GM18519 (cell line): Measurements from ENCODE around the gene CNTRL.
"Not testable (repeated sequence)": the region's sequence is repeated elsewhere in the genome, so short reads cannot be mapped to it uniquely, and the experiment has no call there.

Experiments used
- ATAC-seq: cut with Tn5 transposase; IDR thresholded peaks from one replicate; pipeline ENCODE4 v1.9.1; 2021; ENCODE audit warnings: mild to moderate bottlenecking, moderate library complexity; ENCODE audit not compliant: unreplicated experiment, low FRiP score

The CNTRL gene

GRCh38 chr9:121178676-121179372 lies 104.1 kb downstream of the CNTRL start:
- ATAC-seq, result no peak

DNA sequence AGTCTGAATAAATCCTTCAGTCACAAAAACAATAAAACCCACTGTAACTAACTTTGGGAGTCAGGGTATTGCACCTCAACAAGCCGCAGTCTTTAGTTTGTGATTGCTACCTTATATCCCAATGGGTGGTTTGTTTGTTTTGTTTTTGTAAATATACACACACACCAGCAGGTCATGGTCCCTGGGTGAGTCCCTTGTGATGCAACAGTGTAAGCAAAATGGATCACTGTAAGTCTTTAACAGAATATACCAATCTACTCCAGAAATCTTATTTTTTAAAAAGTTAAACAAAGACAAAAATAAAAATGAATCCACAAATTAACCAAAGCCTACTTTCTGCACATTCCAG lies 104.6 kb downstream of the CNTRL start:
- ATAC-seq, result not testable (repeated sequence)

DNA sequence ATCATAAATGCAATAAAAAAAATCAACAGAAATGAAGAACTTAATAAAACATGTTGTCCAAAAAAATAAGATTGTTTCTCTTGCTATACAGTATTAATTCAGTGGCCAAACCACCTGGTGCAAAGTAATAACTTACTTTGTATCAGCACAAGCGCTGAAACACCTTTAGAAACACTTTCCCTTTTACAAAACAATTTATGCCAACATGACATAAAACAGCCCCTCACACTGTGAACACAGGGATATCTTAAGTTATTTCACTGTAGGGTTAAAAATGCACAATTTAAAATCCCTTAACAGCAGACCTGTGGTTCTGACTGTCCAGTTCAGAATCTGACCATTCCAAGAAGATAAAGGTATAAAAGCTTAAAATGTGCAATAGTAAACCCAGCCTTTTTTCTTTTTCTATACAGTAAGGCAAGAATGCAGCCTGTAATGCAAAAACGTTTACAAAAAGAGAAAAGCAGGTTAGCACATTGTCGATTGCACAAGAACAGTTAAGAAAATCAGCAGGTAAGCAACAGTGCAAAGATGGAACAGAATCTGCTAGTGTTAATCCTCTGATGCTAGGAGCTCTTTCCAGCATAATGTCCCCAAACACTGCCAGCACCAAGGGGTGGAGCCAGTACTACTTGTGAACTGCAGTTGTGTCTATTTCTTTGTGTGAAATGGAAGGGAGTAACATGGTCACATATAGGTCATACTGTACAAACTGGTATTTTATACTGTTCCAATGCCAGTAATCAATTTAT lies 105.4 kb downstream of the CNTRL start:
- no peak for ATAC-seq

- no peak for ATAC-seq
Measured at GRCh38 chr9:121182101-121182836, 107.5 kb downstream of the CNTRL start.

DNA sequence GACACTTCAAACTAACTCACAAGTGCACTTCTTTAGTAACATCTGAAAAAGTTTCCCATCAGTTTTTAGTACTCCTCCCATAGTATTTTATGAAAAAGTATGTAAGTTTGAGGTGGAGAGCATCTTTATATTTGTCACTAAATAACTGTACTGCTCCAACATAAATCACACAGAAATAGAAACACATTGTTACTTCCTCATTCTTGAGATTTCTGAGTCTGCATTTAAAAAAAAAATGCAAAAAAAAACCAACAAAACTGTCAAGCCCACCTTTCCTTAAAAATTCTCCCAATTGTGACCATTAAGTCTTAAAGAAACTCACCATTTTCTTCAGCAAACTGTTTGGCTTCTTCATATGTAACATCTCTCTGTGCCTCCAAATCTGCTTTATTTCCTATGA lies 108.2 kb downstream of the CNTRL start:
- no peak for ATAC-seq

DNA sequence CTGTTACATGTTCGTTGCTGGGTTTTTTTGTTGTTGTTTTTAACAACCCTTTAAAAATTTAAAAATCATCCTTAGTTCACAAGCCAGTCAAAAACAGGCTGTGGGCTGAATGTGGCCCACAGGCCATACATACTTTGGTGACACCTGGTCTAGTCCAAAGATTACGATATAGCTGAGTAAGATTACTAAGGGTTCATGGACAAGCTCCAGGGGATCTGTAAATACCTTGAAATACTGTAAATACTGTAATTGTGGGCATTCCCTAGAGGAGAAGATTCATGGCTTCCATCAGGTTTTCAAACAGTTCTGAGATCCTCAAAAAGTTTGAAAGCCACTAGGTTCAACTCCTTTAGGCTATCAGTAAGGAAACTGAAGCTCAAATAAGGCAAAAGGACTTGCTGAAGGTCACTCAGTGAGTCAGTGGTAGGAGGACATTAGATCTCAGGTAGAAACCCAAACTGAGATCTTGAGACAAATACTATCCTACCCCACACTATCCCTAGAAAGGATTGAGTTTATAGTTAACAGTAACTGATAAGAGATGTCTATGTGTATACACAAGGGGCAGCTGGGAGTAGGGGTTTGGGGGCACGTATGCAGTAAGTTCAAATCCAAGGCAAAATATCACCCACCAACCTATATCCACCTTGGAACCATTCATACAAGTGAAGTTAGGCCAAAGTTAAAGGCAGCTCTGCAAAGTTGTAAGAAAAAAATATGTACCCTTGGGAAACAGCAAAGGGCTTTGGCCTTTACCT lies 109.1 kb downstream of the CNTRL start:
- ATAC-seq, result no peak

GRCh38 chr9:121184463-121184862 lies 109.7 kb downstream of the CNTRL start:
- ATAC-seq, result no peak

DNA sequence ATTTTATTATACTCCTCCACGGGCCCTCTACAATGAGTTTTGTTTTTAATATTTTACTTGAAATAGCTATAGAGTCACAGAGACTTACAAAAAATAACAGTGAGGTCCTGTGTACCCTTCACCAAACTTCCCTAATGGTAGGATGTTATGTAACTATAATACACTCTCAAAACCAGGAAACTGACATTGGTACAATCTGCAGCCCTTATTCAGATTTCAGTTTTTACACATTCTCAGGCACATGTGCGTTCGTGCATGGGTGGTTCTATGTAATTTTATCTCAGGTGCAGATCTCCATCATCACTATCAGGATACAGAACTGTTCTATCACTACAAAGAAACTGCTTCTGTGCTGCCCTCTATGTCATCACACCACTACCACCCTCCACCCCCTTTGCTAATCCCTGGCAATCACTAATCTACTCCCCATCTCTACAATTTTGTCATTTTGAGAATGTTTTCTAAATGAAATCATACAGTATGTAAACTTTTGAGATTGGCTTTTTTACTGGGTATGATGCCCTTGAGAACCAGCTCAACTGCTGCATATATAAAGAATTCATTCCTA lies 110.5 kb downstream of the CNTRL start:
- ATAC-seq, result no peak

DNA sequence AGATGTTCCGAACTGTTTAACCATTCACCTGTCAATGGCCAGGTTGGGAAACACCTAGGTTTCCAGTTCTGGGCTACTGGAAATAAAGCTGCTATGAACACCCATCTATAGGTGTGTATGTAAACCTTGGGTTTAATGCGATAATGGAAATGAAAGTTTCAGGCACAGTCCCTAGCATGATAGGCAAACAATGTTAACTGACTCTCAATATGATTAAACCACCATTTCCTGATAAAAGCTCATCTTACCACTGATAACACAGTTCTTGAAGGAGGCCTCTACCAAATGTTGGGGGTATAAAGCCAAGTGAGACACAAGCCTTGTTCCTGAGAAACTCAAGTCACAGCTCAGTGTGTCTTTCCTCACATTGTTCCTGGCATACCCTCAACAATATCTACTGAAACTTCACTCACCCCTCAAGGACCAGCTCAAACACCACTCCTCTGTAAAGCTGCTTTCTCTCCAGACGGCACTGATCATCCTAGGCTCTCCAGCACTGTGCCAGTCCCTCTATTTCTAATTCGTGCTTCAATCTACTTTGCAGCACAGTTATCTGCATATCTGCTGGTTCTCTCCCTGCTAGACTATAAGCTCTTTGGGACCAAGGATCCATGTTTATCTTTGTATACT lies 111.1 kb downstream of the CNTRL start:
- no peak for ATAC-seq

DNA sequence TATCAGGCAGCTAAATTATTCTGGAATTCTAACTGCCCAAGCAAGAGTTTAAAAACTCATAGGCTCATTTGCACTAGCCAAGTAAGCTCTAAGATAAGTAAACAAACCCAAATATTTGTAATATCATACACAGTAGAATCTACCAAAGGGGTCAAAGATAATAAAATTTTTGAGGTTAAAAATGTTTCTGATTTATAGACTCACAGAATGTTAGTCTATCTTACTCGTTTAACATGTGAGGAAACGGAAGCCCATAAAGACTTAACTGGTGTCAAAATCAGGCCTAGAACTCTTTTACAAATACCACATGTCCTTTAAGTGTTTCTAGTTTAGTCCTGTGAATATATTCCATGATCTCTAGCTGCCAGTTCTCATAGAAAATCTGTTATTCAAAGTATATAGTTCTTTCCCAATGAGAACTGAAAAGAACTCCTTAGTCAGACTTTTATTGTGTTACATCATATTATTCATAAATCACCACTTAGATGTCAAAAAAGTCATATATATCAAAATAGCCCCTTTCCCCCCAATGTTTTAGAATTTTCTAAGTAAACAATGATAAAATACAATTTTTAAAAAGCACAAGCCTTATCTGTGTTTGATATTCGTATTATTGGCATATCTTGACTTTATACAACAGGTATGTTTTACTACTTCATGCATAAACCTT lies 113.0 kb downstream of the CNTRL start:
- ATAC-seq, result no peak

DNA sequence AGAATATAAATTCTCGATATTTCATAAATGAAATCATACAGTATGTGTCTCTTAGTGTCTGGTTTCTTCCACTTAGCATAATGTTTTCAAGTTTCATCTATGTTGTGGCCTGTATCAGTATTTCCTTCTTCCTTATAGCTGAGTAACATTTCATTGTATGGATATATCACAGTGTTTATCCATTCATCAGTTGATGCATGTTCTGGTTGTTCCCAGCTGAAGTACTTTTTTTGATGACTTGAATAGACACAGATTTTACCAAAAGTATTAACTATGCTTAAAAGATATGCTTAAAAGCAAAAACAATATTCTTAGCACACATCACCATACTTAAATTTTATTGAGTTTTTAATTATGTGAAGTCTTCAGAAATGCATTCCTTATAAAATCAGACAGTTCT lies 114.3 kb downstream of the CNTRL start:
- ATAC-seq, result no peak

DNA sequence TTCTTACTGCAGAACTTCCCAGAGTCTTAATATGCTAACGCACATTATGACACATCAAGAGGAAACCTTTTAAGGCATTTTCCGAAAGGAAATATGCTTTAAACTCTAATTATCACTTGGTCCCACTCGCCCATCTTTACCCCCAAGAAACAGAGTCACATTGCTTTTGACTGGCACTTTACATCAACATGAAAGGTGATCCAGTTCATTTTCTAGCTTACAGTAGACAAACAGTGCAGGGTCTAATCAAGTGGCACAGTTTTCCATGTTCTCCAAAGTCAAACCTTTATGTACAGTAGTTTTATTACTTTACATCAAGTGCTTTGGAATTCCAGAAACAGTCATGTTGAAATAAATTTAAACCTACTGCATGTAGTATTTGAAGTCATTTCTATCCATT lies 114.9 kb downstream of the CNTRL start:
- ATAC-seq, result no peak

- ATAC-seq, result no peak
Measured at GRCh38 chr9:121191235-121191634, 116.5 kb downstream of the CNTRL start.

DNA sequence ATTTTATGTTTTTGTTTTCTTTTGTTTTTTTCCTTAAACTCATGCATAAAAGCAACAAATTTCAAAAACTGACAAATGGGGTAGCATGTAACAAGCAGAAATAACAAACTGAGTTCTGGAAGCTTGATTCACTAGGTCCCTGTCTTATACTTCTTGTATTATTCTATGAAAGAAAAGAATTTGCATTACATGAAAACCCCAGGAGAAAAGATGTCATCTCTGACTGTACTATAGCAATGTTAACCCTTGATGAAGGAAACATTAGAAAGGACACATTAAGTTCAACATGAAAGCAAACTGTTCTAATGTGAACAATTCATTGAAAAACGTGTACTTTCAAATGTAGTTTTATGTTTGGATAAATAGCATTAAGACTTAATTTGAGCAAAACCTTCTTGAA lies 117.8 kb downstream of the CNTRL start:
- ATAC-seq, result no peak

- ATAC-seq, result no peak
Measured at GRCh38 chr9:121192959-121193640, 118.3 kb downstream of the CNTRL start.

DNA sequence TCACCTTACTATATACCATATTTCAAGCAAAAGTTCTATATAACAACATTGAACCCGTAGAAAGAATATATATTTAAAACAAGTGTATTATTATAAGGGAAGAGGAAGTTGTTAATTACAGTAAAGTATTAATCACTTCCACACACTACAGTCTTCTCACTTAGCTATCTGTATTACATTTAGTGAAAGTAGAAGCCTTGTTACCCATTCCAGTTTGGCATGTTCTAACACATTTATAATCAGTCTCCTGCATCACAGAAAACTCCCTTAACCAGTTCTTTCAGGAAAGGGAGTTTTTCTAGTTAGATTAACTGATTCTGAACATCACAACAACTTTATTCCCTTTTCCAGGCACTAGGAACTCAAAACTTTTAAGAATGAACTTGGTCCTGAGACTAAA lies 120.0 kb downstream of the CNTRL start:
- ATAC-seq, result no peak

DNA sequence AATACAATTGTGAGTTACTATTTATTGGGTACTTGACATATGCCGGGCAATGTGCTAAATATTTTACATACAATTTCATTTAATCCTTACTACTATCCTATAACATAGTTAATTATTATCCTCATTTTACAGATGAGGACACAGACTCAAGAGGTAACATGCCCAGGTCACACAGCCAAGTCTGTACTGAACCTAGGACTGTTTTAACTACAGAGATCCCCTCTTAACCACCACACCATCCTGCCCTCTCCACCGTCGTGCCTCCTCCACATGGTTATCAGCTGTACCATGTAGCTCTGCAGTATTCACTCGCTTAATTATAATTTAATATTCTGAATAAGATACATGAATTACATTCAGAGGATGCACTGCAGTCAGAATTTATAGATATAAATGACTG lies 121.6 kb downstream of the CNTRL start:
- no peak for ATAC-seq

DNA sequence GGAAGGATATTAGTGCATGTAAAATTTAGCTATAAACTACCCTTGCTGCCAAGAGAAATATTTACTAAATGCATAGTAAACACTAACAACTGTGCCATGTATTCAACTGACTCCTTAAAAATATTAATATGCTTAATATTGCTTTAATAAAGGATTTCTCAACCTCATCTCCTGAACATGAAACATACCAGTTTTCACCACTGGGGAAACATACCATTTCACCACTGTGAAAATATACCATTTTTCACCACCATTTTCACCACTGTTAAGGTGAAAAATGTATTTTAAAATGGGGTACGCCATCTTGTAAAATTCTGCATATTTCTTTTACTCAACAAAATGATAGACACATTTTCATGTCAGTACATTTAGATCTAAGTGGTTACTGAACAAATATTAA lies 122.4 kb downstream of the CNTRL start:
- no peak for ATAC-seq

- no peak for ATAC-seq
Measured at GRCh38 chr9:121198512-121199042, 123.8 kb downstream of the CNTRL start.
